ENCODE data around the gene ACADS.

The ACADS gene

GRCh38 chr12:120725659-120726509 is at the start of gene ACADS:
TSS of gene ACADS (plus strand) at chr12:120725826. CDS start at chr12:120725886, 60 bp downstream.
- peak; percentile 57 for DNase-seq (ENCODE audit: low read depth)

GRCh38 chr12:120677765-120678473 is 47.7 kb upstream of the ACADS start:
- no peak for DNase-seq (ENCODE audit: low read depth)

- no peak for DNase-seq (ENCODE audit: low read depth)
These were observed 47.1 kb upstream of the ACADS start for GRCh38 chr12:120678572-120678971.

- no peak for DNase-seq (ENCODE audit: low read depth)
These were observed 45.4 kb upstream of the ACADS start for GRCh38 chr12:120680165-120680738.

- DNase-seq (ENCODE audit: low read depth): no peak
These were observed 41.1 kb upstream of the ACADS start for GRCh38 chr12:120684523-120684932.

- DNase-seq (ENCODE audit: low read depth): no peak
These were observed 40.1 kb upstream of the ACADS start for GRCh38 chr12:120685522-120685921.

GRCh38 chr12:120686151-120686689 is 39.4 kb upstream of the ACADS start:
- peak; percentile 94 for DNase-seq (ENCODE audit: low read depth)

GRCh38 chr12:120686690-120687577 is 38.7 kb upstream of the ACADS start, which contains the start of gene MLEC:
TSS of gene MLEC (plus strand) at chr12:120687149. CDS start at chr12:120687297, 148 bp downstream.
- peak; percentile 97 for DNase-seq (ENCODE audit: low read depth)

GRCh38 chr12:120687578-120688289 is 37.9 kb upstream of the ACADS start:
- DNase-seq (ENCODE audit: low read depth): no peak

- no peak for DNase-seq (ENCODE audit: low read depth)
These were observed 37.0 kb upstream of the ACADS start for GRCh38 chr12:120688527-120689071.

GRCh38 chr12:120689397-120690082 is 36.1 kb upstream of the ACADS start:
- no peak for DNase-seq (ENCODE audit: low read depth)

- no peak for DNase-seq (ENCODE audit: low read depth)
These were observed 35.6 kb upstream of the ACADS start for GRCh38 chr12:120690083-120690450.

GRCh38 chr12:120690978-120691377 is 34.6 kb upstream of the ACADS start:
- DNase-seq (ENCODE audit: low read depth): no peak

- no peak for DNase-seq (ENCODE audit: low read depth)
These were observed 33.0 kb upstream of the ACADS start for GRCh38 chr12:120692524-120693033.

- DNase-seq (ENCODE audit: low read depth): no peak
These were observed 31.8 kb upstream of the ACADS start for GRCh38 chr12:120693848-120694247.

- DNase-seq (ENCODE audit: low read depth): no peak
These were observed 29.0 kb upstream of the ACADS start for GRCh38 chr12:120696626-120697025.

GRCh38 chr12:120697344-120697743 is 28.3 kb upstream of the ACADS start:
- no peak for DNase-seq (ENCODE audit: low read depth)

- no peak for DNase-seq (ENCODE audit: low read depth)
These were observed 27.0 kb upstream of the ACADS start for GRCh38 chr12:120698665-120699064.

- DNase-seq (ENCODE audit: low read depth): no peak
These were observed 26.1 kb upstream of the ACADS start for GRCh38 chr12:120699553-120699952.

GRCh38 chr12:120700886-120701285 is 24.7 kb upstream of the ACADS start:
- no peak for DNase-seq (ENCODE audit: low read depth)

Measured in fibroblast of the conjunctiva (primary cell).